Measurements from ENCODE around the gene ARFGAP3.

ARFGAP3 gene

DNA sequence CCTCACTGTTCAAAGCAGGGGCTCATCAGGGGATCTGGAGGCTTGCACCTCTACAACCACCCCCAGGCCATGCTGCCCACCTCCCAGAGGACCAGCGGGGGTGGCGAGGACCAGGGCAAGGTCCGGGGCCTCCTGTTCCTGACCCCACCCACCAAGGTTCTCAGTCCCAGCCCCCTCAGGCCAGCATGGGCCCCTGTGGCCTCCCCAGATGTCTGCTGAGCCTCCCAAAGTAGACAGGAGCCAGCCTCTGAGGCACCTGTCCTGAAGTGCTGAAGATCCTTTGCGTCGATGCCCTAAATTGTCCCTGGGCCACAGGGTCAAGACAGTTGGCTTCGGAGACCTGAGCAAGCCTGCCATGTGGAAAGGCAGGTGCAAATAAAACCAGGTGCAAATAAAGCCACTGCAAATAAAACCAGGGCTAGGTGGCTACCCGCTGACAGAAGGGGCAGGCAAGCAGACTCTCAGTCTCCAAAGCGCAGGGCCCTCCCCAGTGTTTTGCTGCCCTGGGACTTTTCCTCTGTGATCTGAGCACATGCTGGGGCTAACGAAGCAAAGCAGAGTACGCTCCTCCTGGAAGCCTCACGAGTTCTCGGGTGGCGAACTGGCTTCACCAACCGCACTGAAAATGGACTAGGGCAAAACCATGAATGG, 22.4 kb upstream of the ARFGAP3 start:
- H3K4me3 ChIP-seq (ENCODE audit: low read depth, low read length) = no peak overlapping the region
- TF ChIP-seq CTCF (conservative IDR thresholded peaks at IDR 0.05; ENCODE audit: low read depth, low read length) = no peak
- DNase-seq (ENCODE audit: low read depth) = no peak

GRCh38 chr22:42878561-42879305, 21.7 kb upstream of the ARFGAP3 start:
- no peak for TF ChIP-seq CTCF (conservative IDR thresholded peaks at IDR 0.05; ENCODE audit: low read depth, low read length)
- no peak for DNase-seq (ENCODE audit: low read depth)
- no peak overlapping the region for H3K4me3 ChIP-seq (ENCODE audit: low read depth, low read length)

- H3K4me3 ChIP-seq (ENCODE audit: low read depth, low read length) = no peak overlapping the region
- no peak for TF ChIP-seq CTCF (conservative IDR thresholded peaks at IDR 0.05; ENCODE audit: low read depth, low read length)
- DNase-seq (ENCODE audit: low read depth) = no peak
Observed at GRCh38 chr22:42877597-42878340, 20.7 kb upstream of the ARFGAP3 start.

DNA sequence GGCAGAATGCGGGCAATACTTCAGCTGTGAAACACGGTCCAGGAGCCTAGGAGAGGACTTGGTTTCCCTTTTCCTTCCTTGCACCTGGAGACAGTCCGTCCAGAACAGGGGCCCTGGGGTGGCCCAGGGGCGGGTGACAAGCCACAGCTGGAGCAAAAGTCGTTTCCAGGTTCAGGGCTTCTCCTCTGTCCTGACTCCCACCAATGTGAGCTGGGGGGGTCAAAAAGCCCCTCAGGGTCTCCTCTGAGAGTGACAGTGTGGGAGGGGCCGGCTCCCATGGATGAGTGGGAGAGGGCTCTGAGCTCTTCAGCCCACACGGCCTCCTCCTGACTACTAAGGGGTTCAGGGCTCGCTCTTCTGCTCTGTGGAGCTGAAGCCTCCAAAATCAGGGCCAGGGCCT, 20.1 kb upstream of the ARFGAP3 start:
- no peak overlapping the region for H3K4me3 ChIP-seq (ENCODE audit: low read depth, low read length)
- no peak for DNase-seq (ENCODE audit: low read depth)
- no peak for TF ChIP-seq CTCF (conservative IDR thresholded peaks at IDR 0.05; ENCODE audit: low read depth, low read length)

- no peak overlapping the region for H3K4me3 ChIP-seq (ENCODE audit: low read depth, low read length)
- no peak for DNase-seq (ENCODE audit: low read depth)
- no peak for TF ChIP-seq CTCF (conservative IDR thresholded peaks at IDR 0.05; ENCODE audit: low read depth, low read length)
Observed at GRCh38 chr22:42876041-42876440, 19.0 kb upstream of the ARFGAP3 start.

DNA sequence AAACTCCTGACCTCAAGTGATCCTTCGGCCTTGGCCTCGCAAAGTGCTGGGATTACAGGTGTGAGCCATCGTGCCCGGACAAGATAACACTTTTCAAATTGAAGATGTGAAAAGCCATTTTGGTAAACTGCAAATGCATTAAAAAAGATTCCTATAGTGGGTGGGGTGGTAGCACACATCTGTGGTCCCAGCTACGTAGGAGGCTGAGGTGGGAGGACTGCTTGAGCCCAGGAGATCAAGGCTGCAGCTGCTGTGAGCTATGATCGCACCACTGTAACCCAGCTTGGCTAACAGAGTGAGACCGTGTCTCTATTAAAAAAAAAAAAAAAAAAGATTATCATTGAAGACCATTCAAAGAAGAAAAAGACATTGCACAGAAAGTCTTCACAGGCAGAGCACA, 16.9 kb upstream of the ARFGAP3 start:
- H3K4me3 ChIP-seq (ENCODE audit: low read depth, low read length) = no peak overlapping the region
- TF ChIP-seq CTCF (conservative IDR thresholded peaks at IDR 0.05; ENCODE audit: low read depth, low read length) = no peak
- no peak for DNase-seq (ENCODE audit: low read depth)

Measured in choroid plexus epithelial cell (primary cell).